Natural killer cell (primary cell): Measurements from ENCODE around the gene TBC1D22A. TPM values are rescaled to one million over a fixed set of nuclear protein-coding genes. Genes with fewer than 3 reads are reported as not detected.

Source experiments
- ATAC-seq, 3 donors: fragments of 150-1000 bp in 2 of 3; fragments of 200-7000 bp in 1 of 3; cut with Tn5 transposase; 1 replicate in 1 of 3; 2 replicates in 2 of 3; pipeline ENCODE4 v1.10.0; 2021; ENCODE audit warnings: mild to moderate bottlenecking in 2 of 3, moderate library complexity in 2 of 3
- DNase-seq, 2 donors: peaks; one replicate each; pipeline versions ENCODE4 v3.0.0 to v3.0.0-alpha.2; 2013 to 2021; ENCODE audit warnings: mixed read lengths in 1 of 2
- H3K27ac ChIP-seq: one replicate; pipeline ENCODE4 v1.5.1; 2013; ENCODE audit warnings: mild to moderate bottlenecking, low read length
- H3K27me3 ChIP-seq: one replicate; pipeline ENCODE4 v1.6.1; 2013; ENCODE audit warnings: low read length; ENCODE audit not compliant: control insufficient read depth, insufficient read depth
- H3K36me3 ChIP-seq: one replicate; pipeline ENCODE4 v1.6.1; 2013; ENCODE audit warnings: low read length; ENCODE audit not compliant: control insufficient read depth, insufficient read depth
- H3K4me1 ChIP-seq: one replicate; pipeline ENCODE4 v1.6.1; 2013; ENCODE audit warnings: low read length; ENCODE audit not compliant: control insufficient read depth, insufficient read depth
- H3K4me3 ChIP-seq: one replicate; pipeline ENCODE4 v1.5.1; 2013; ENCODE audit warnings: low read length
- H3K9me3 ChIP-seq: one replicate; pipeline ENCODE4 v1.6.1; 2013; ENCODE audit warnings: low read length; ENCODE audit not compliant: control insufficient read depth, insufficient read depth
- H3K27ac Mint-ChIP-seq, 2 donors: one replicate each; pipeline ENCODE4 v1.8.0; 2022; ENCODE audit warnings: mild to moderate bottlenecking in 2 of 2, mixed read lengths in 2 of 2, moderate library complexity in 1 of 2
- H3K27me3 Mint-ChIP-seq, 2 donors: one replicate each; pipeline ENCODE4 v1.8.0; 2022; ENCODE audit warnings: low read depth in 2 of 2, mixed read lengths in 2 of 2
- H3K36me3 Mint-ChIP-seq: one replicate; pipeline ENCODE4 v1.8.0; 2022; ENCODE audit warnings: mixed read lengths
- H3K4me1 Mint-ChIP-seq, 2 donors: one replicate each; pipeline ENCODE4 v1.8.0; 2022; ENCODE audit warnings: mixed read lengths in 2 of 2
- H3K4me3 Mint-ChIP-seq: one replicate; pipeline ENCODE4 v1.8.0; 2022; ENCODE audit warnings: mild to moderate bottlenecking, moderate library complexity, mixed read lengths
- H3K9me3 Mint-ChIP-seq, 2 donors: one replicate each; pipeline ENCODE4 v1.8.0; 2022; ENCODE audit warnings: mixed read lengths in 2 of 2
- WGBS: methylation state at CpG from one replicate; pipeline ENCODE4 v1.1.7; 2013; ENCODE audit warnings: missing lambda C conversion rate; ENCODE audit not compliant: insufficient coverage; 5-methylcytosine and 5-hydroxymethylcytosine counted together
- intact Hi-C: fragments of 100-400 bp; cut with micrococcal nuclease; formaldehyde crosslinking; loops from one replicate; pipeline ENCODE4 v1.14.2; 2022
- total RNA-seq, 4 donors: library from RNA; stranded (reverse); fragments of 120-200 nt in 1 of 4; gene quantifications; one replicate each; pipeline versions ENCODE4 v1.2.3 to v1.2.4, GENCODE V29; 2013 to 2022
- TF ChIP-seq, protein P1 (sequence below): fragments of 200-600 bp; IDR thresholded peaks from one replicate; pipeline ENCODE4 v1.8.0; 2022; ENCODE audit warnings: antibody characterized with exemption

TBC1D22A gene
- total RNA-seq, 3 donors from 2014 or later (not counting 1 experiment from before 2014, with no cell fraction given) = 47.4 to 53.7 (median 53.2) TPM

DNA sequence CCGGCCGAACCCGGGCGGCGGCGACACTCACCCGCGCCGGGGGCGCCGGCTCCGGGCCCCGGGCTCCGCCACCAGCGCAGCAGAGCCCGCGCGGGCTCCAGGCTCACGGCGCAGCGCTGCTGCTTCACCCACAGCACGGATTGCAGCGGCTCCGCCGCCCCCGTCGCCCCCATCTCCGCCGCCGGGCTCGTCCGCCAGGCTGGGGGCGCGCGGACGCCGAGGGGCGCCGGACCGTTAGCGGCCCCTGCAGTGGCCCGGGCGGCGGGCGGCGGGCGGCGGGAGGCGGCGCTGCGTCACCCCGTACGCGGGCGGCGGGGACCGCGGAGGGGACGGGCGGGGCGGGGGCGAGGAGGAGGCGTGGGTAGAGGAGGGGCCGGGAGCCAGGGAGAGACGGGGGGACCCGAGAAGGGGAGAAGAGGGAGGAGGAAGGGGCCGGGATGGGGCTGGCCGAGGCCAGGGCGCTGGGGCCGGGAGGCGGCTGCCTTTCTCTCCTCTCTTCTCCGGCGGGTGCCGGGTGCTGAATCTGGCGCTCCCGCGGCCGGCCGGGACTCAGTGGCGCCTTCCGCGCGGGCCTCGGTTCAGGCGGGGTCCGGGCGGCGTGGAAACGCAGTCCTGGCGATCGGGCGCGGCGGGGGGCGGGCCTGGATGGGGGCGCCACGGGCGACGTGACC, 24.3 kb upstream of the TBC1D22A start, which contains the start of gene CERK:
Gene CERK (minus strand): TSS at position 277 of the 671 bp plus-strand sequence. CDS start 104 bp downstream, at position 173.
- intact Hi-C loops = no loop called here
- TF ChIP-seq, protein P1, sequence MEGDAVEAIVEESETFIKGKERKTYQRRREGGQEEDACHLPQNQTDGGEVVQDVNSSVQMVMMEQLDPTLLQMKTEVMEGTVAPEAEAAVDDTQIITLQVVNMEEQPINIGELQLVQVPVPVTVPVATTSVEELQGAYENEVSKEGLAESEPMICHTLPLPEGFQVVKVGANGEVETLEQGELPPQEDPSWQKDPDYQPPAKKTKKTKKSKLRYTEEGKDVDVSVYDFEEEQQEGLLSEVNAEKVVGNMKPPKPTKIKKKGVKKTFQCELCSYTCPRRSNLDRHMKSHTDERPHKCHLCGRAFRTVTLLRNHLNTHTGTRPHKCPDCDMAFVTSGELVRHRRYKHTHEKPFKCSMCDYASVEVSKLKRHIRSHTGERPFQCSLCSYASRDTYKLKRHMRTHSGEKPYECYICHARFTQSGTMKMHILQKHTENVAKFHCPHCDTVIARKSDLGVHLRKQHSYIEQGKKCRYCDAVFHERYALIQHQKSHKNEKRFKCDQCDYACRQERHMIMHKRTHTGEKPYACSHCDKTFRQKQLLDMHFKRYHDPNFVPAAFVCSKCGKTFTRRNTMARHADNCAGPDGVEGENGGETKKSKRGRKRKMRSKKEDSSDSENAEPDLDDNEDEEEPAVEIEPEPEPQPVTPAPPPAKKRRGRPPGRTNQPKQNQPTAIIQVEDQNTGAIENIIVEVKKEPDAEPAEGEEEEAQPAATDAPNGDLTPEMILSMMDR = no peak
- no peaks in the 10 kb centered on the region for H3K9me3 Mint-ChIP-seq
- H3K4me1 Mint-ChIP-seq = peaks cover 37 to 49% of the 10 kb centered on the region in 2 donors
- H3K4me3 Mint-ChIP-seq = peak within 1 kb of the TSS; percentile 99
- H3K9me3 ChIP-seq = no peaks in the 10 kb centered on the region
- DNase-seq = peak; percentile 60 to 82
- WGBS = under 1% methylated on average over 99 of the region's 99 CpGs
- no peaks in the 10 kb centered on the region for H3K36me3 ChIP-seq
- ATAC-seq = peak; percentile 56 to 73 (median 71)
- H3K27me3 ChIP-seq = no peaks in the 10 kb centered on the region
- peak within 1 kb of the TSS; percentile 44 for H3K4me3 ChIP-seq
- no peaks in the 10 kb centered on the region for H3K36me3 Mint-ChIP-seq
- no peaks in the 10 kb centered on the region for H3K27me3 Mint-ChIP-seq
- peak within 1 kb of the TSS; percentile 85 for H3K27ac ChIP-seq
- H3K27ac Mint-ChIP-seq = peak within 1 kb of the TSS; percentile 92 to 94
- H3K4me1 ChIP-seq = peaks cover 46% of the 10 kb centered on the region

DNA sequence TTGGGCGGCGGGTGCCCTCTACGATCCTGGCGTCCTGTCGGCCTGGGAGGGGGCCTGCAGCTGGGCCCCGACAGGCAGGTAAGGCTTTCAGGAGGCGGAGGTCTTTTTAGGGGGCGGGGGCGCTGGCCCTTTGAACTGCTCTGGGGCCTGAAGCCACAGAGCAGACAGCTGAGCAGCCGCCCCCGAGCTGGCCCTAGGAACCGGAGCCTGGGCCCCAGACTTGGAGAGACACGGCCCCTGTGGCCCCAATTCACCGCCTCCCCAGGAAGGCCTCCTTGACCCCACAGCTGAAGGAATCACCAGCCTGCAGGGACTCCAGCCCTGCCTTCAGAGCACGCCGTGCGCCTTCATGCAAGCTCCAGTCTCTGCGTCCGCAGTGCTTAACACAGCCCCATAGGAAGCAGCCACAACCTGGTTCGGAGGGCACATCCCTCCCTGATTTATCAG, 23.8 kb upstream of the TBC1D22A start:
- ATAC-seq = no peak
- Mint-ChIP-seq H3K27me3 (no peaks in the 10 kb centered on the region), H3K27ac (peak overlapping the region; percentile 76 to 81), H3K4me1 (peaks cover 37 to 49% of the 10 kb centered on the region in 2 donors), H3K36me3 (no peaks in the 10 kb centered on the region), H3K9me3 (no peaks in the 10 kb centered on the region), H3K4me3 (peak overlapping the region; percentile 87)
- H3K4me3 ChIP-seq = peak overlapping the region; percentile 39
- H3K9me3 ChIP-seq = no peaks in the 10 kb centered on the region
- H3K4me1 ChIP-seq = peaks cover 46% of the 10 kb centered on the region
- WGBS = 20% methylated on average over 20 of the region's 20 CpGs
- H3K27ac ChIP-seq = peak overlapping the region; percentile 57
- no peaks in the 10 kb centered on the region for H3K27me3 ChIP-seq
- DNase-seq = peak in 1 of 2 donors; percentile 28
- H3K36me3 ChIP-seq = no peaks in the 10 kb centered on the region
- TF ChIP-seq, protein P1 = no peak
- intact Hi-C loops = loop anchor here (1.0 kb wide), 2 partner anchors 24 to 65 kb away; partner anchors contain the start of gene TBC1D22A

DNA sequence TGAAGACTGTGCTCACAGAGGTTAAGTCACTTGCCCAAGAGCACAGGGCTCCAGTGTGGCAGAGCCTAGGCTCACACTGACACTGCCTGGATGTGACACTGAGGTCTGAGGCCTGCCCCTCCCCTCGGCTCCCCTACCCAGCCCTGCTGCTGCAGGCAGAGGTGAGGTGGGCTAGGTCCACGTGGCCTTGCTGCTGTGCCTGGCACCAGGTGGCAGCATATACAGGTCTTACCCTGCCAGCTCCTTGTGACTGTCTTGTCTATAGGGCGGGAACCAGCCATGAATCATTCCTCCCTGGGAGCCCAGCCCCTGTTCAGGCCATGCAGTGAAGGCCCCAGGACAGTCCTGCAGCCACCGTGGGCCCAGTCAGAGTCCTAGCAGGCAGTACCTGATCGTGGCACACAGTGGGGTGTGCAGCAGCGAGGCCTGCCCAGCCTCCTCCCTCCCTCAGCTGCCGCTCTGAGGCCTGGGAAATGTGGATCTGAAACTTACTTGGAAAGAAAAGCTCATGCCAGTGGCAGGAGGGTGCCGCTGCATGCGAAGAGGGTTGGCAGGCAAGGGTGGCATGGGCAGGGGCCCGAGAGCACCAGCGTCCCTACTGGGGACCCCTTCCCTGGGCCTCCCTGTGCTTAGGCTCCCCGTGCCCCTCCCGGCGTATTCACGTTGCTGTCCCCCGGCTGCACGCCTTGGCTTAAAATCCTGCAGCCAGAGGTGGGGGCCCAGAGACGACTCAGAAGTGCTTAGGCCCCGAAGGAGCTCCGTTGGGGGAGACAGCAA, 23.2 kb upstream of the TBC1D22A start:
- no peaks in the 10 kb centered on the region for H3K9me3 ChIP-seq
- H3K36me3 ChIP-seq = no peaks in the 10 kb centered on the region
- DNase-seq (peak; percentile 61 to 87), ATAC-seq (peak; percentile 60 to 74 (median 73))
- Mint-ChIP-seq H3K9me3 (no peaks in the 10 kb centered on the region), H3K4me3 (peak overlapping the region; percentile 87), H3K4me1 (peaks cover 32 to 45% of the 10 kb centered on the region in 2 donors), H3K27ac (peak overlapping the region; percentile 76 to 81), H3K27me3 (no peaks in the 10 kb centered on the region), H3K36me3 (no peaks in the 10 kb centered on the region)
- peak overlapping the region; percentile 57 for H3K27ac ChIP-seq
- TF ChIP-seq, protein P1 = peak; percentile 39
- H3K4me3 ChIP-seq = no peak overlapping the region
- H3K4me1 ChIP-seq = peaks cover 44% of the 10 kb centered on the region
- intact Hi-C loops = loop anchor here (1.0 kb wide), 2 partner anchors 23 to 64 kb away; partner anchors contain the start of gene TBC1D22A
- H3K27me3 ChIP-seq = no peaks in the 10 kb centered on the region
- WGBS = 89% methylated on average over 20 of the region's 20 CpGs
